Astrocyte (in vitro differentiated cells and primary cell): Measurements from ENCODE around the gene PBXIP1. TPM values are rescaled to one million over a fixed set of nuclear protein-coding genes. Genes with fewer than 3 reads are reported as not detected.
"Not testable (repeated sequence)": the region's sequence is repeated elsewhere in the genome, so short reads cannot be mapped to it uniquely, and the experiment has no call there.

Source experiments
- DNase-seq: peaks from one replicate; pipeline ENCODE4 v3.0.0-alpha.2; 2010; ENCODE audit warnings: low read depth
- FAIRE-seq: peaks from 2 replicates; lab custom pipeline; 2011; peaks lifted over from hg19 to GRCh38; lab: Jason Lieb, UNC
- H2AFZ ChIP-seq: 2 replicates; pipeline ENCODE4 v1.6.0; 2012; ENCODE audit warnings: low read depth, low read length, inconsistent platforms
- H3K27ac ChIP-seq: 2 replicates; pipeline ENCODE4 v1.5.1; 2011; ENCODE audit warnings: low read depth, low read length, inconsistent platforms
- H3K27me3 ChIP-seq: 2 replicates; pipeline ENCODE4 v1.6.0; 2011; ENCODE audit warnings: low read length, inconsistent platforms; ENCODE audit not compliant: insufficient read depth
- H3K36me3 ChIP-seq: 2 replicates; pipeline ENCODE4 v1.5.1; 2011; ENCODE audit warnings: low read length, inconsistent platforms; ENCODE audit not compliant: insufficient read depth
- H3K4me1 ChIP-seq: 2 replicates; pipeline ENCODE4 v1.5.1; 2011; ENCODE audit warnings: low read length, inconsistent platforms; ENCODE audit not compliant: insufficient read depth
- H3K4me2 ChIP-seq: 2 replicates; pipeline ENCODE4 v1.6.0; 2012; ENCODE audit warnings: low read length, inconsistent platforms
- H3K4me3 ChIP-seq: 2 replicates; pipeline ENCODE4 v1.5.1; 2011; ENCODE audit warnings: low read depth, mild to moderate bottlenecking, low read length, inconsistent platforms; ENCODE audit not compliant: insufficient read depth
- H3K79me2 ChIP-seq: 2 replicates; pipeline ENCODE4 v1.6.0; 2012; ENCODE audit warnings: mild to moderate bottlenecking, low read length, inconsistent platforms; ENCODE audit not compliant: insufficient read depth
- H3K9ac ChIP-seq: 2 replicates; pipeline ENCODE4 v1.6.0; 2012; ENCODE audit warnings: mild to moderate bottlenecking, low read length, inconsistent platforms
- H3K9me3 ChIP-seq: 2 replicates; pipeline ENCODE4 v1.5.1; 2012; ENCODE audit warnings: low read depth, mild to moderate bottlenecking, low read length, inconsistent platforms; ENCODE audit not compliant: insufficient read depth
- H4K20me1 ChIP-seq: 2 replicates; pipeline ENCODE4 v1.6.0; 2012; ENCODE audit warnings: low read length, inconsistent platforms; ENCODE audit not compliant: insufficient read depth
- H3K27ac Mint-ChIP-seq: one replicate; pipeline ENCODE4 v1.8.0; 2021; ENCODE audit warnings: mild to moderate bottlenecking, mixed read lengths; ENCODE audit not compliant: unreplicated experiment
- H3K27me3 Mint-ChIP-seq: one replicate; pipeline ENCODE4 v1.8.0; 2021; ENCODE audit warnings: low read depth, mixed read lengths; ENCODE audit not compliant: unreplicated experiment
- H3K36me3 Mint-ChIP-seq: one replicate; pipeline ENCODE4 v1.8.0; 2021; ENCODE audit warnings: low read depth, mixed read lengths; ENCODE audit not compliant: unreplicated experiment
- H3K4me1 Mint-ChIP-seq: one replicate; pipeline ENCODE4 v1.8.0; 2021; ENCODE audit warnings: low read depth, mixed read lengths; ENCODE audit not compliant: unreplicated experiment
- H3K4me3 Mint-ChIP-seq: one replicate; pipeline ENCODE4 v1.8.0; 2021; ENCODE audit warnings: mild to moderate bottlenecking, moderate library complexity, mixed read lengths; ENCODE audit not compliant: unreplicated experiment
- H3K9me3 Mint-ChIP-seq: one replicate; pipeline ENCODE4 v1.8.0; 2021; ENCODE audit warnings: mild to moderate bottlenecking, mixed read lengths; ENCODE audit not compliant: unreplicated experiment
- CTCF ChIP-seq: IDR thresholded peaks from 2 replicates; pipeline ENCODE4 v1.5.1; 2011; ENCODE audit warnings: low read depth, mild to moderate bottlenecking, inconsistent platforms, low read length, moderate library complexity; ENCODE audit not compliant: insufficient read depth
- EZH2 ChIP-seq: IDR thresholded peaks from 2 replicates; pipeline ENCODE4 v1.6.1; 2012; ENCODE audit warnings: mild to moderate bottlenecking, low read length, inconsistent platforms; ENCODE audit not compliant: insufficient read depth
- total RNA-seq: library from RNA; stranded (reverse); gene quantifications from 2 replicates; pipeline ENCODE4 v1.2.1, GENCODE V29; 2021

Gene PBXIP1
- total RNA-seq, 1 donor from 2014 or later = 89.2 TPM

GRCh38 chr1:154982897-154983648 is 27.2 kb upstream of the PBXIP1 start, which contains the start of gene FLAD1:
Gene FLAD1, plus strand, starts transcription at chr1:154983344. Its CDS starts 351 bp downstream, at chr1:154983695.
- Mint-ChIP-seq H3K27me3 (no peaks in the 10 kb centered on the region), H3K27ac (peak within 1 kb of the TSS; percentile 80), H3K4me1 (peaks cover 5% of the 10 kb centered on the region), H3K36me3 (peaks cover 2% of the 10 kb centered on the region), H3K4me3 (no peak within 1 kb of the TSS), H3K9me3 (no peaks in the 10 kb centered on the region)
- Histone ChIP-seq H2AFZ (peak within 1 kb of the TSS; percentile 71), H3K36me3 (peaks cover 17% of the 10 kb centered on the region), H3K4me3 (peak within 1 kb of the TSS; percentile 99), H3K27ac (peak within 1 kb of the TSS; percentile 58), H3K9me3 (no peaks in the 10 kb centered on the region), H3K4me2 (peak within 1 kb of the TSS; percentile 97), H3K79me2 (peaks cover 49% of the 10 kb centered on the region), H3K9ac (peak within 1 kb of the TSS; percentile 94), H3K4me1 (peaks cover 14% of the 10 kb centered on the region), H4K20me1 (peaks cover 6% of the 10 kb centered on the region), H3K27me3 (no peaks in the 10 kb centered on the region)
- peak; percentile 100 for DNase-seq
- FAIRE-seq = peak; percentile 37
- TF ChIP-seq CTCF = no peak
- TF ChIP-seq EZH2 = no peak

- TF ChIP-seq EZH2 (no peak), CTCF (no peak)
- Histone ChIP-seq H3K4me3 (peak overlapping the region; percentile 99), H3K79me2 (peaks cover 49% of the 10 kb centered on the region), H3K9me3 (no peaks in the 10 kb centered on the region), H3K4me1 (peaks cover 14% of the 10 kb centered on the region), H4K20me1 (no peaks in the 10 kb centered on the region), H3K36me3 (peaks cover 10% of the 10 kb centered on the region), H2AFZ (peak overlapping the region; percentile 71), H3K9ac (peak overlapping the region; percentile 64), H3K4me2 (peak overlapping the region; percentile 97), H3K27me3 (no peaks in the 10 kb centered on the region), H3K27ac (peak overlapping the region; percentile 0)
- Mint-ChIP-seq H3K27ac (no peak overlapping the region), H3K27me3 (no peaks in the 10 kb centered on the region), H3K4me3 (no peak overlapping the region), H3K9me3 (no peaks in the 10 kb centered on the region), H3K36me3 (peaks cover 2% of the 10 kb centered on the region), H3K4me1 (peaks cover 5% of the 10 kb centered on the region)
- FAIRE-seq (no peak), DNase-seq (no peak)
These were observed 26.4 kb upstream of the PBXIP1 start for GRCh38 chr1:154982341-154982740.

- H3K79me2 ChIP-seq = peaks cover 46% of the 10 kb centered on the region
- Mint-ChIP-seq H3K4me3 (no peak overlapping the region), H3K9me3 (no peaks in the 10 kb centered on the region), H3K4me1 (no peaks in the 10 kb centered on the region), H3K36me3 (peaks cover 2% of the 10 kb centered on the region), H3K27me3 (no peaks in the 10 kb centered on the region), H3K27ac (no peak overlapping the region)
- no peaks in the 10 kb centered on the region for H3K9me3 ChIP-seq
- FAIRE-seq = no peak
- no peaks in the 10 kb centered on the region for H4K20me1 ChIP-seq
- H3K4me2 ChIP-seq = no peak overlapping the region
- TF ChIP-seq EZH2 (no peak), CTCF (no peak)
- no peak overlapping the region for H2AFZ ChIP-seq
- H3K9ac ChIP-seq = no peak overlapping the region
- H3K4me3 ChIP-seq = no peak overlapping the region
- no peak overlapping the region for H3K27ac ChIP-seq
- no peak for DNase-seq
- H3K36me3 ChIP-seq = peaks cover 6% of the 10 kb centered on the region
- H3K27me3 ChIP-seq = no peaks in the 10 kb centered on the region
- peaks cover 13% of the 10 kb centered on the region for H3K4me1 ChIP-seq
These were observed 22.5 kb upstream of the PBXIP1 start for GRCh38 chr1:154978360-154978759.

GRCh38 chr1:154977762-154978161 is 21.9 kb upstream of the PBXIP1 start:
- H3K9ac ChIP-seq, H3K27me3 ChIP-seq, FAIRE-seq, DNase-seq, H3K9me3 Mint-ChIP-seq, H3K9me3 ChIP-seq, H3K4me3 ChIP-seq, H3K36me3 Mint-ChIP-seq, H3K27ac Mint-ChIP-seq, H4K20me1 ChIP-seq, H2AFZ ChIP-seq, H3K4me3 Mint-ChIP-seq, H3K36me3 ChIP-seq, H3K27me3 Mint-ChIP-seq, H3K4me2 ChIP-seq, H3K27ac ChIP-seq, H3K4me1 Mint-ChIP-seq: not testable (repeated sequence)
- Histone ChIP-seq H3K79me2 (peaks cover 43% of the 10 kb centered on the region), H3K4me1 (peaks cover 18% of the 10 kb centered on the region)
